HG03442 (cell line): Measurements from ENCODE around the gene PHLDA1.

Experiments
- ATAC-seq: cut with Tn5 transposase; IDR thresholded peaks from one replicate; pipeline ENCODE4 v1.9.1; 2021; ENCODE audit warnings: mild to moderate bottlenecking, moderate library complexity; ENCODE audit not compliant: unreplicated experiment

PHLDA1 gene

DNA sequence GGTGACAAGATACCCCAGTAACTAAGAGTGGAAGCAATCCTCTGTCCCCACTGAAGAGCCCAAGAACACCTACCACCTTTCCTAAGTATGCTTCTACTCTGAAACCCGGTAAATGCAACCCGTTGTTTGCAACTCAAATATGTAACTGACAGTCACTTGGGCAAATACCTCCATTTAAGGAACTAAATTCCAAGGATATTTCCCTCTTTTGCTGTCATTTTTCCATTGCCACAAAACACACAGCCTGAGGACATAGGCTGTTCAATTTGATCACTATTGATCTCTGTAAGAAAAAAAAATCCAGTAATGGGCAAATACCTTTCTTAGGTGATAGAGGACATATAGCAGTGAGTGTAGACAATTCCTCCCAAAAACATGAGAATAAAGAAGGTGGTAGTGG, 6.6 kb upstream of the PHLDA1 start:
- ATAC-seq = no peak

DNA sequence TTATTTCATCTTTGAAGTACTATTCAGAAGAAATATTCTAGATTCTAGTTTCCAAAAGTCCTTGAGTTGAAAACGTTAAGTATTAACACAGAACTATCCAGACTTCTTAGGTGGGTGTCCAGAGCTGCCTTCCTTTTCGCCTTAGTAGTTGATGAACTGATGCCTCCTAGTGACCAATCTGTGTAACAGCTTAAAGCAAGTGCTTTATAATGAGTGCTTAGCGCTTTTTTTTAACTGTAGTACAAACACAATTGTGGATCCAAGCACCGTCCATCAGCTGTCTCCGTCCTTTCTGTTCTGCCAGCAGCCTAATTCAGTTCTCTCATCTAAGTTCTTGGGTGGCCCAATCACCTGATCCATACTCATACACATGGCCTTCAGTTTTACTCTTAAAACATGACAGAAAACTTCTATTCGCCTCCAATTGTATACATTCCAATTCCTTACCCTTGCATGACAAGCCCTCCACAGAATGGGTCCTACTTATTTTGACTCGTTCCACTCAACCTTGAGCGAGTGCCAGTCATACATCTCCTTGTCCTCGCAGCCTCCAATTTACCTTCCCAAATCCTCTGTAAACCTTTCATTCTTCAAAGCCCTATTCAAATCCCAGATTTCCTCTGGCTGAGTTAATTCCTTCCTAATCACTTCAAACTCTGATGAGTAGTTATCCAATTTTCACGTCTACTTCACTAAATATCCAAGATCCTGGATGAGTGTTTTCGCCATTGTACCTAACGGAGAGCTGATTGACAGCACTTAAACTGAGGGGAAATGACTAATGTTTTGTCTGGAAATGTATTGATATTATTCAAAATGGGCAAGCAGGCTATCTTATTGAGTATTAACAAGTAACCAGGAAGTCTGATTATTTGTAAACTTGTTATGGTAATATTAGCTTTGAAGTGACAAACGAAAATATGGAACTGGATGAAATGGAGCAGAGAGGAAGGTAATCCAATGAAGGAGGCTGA, 5.8 kb upstream of the PHLDA1 start:
- peak; percentile 61 for ATAC-seq

GRCh38 chr12:76035045-76035444, 3.5 kb upstream of the PHLDA1 start:
- ATAC-seq = no peak

- no peak for ATAC-seq
These were observed 1.8 kb upstream of the PHLDA1 start for GRCh38 chr12:76033081-76034011.

- ATAC-seq = peak; percentile 18
These were observed 736 bp upstream of the PHLDA1 start for GRCh38 chr12:76032043-76032981.

- no peak for ATAC-seq
These were observed 529 bp downstream of the PHLDA1 start for GRCh38 chr12:76031081-76031413.

- ATAC-seq = peak; percentile 0
These were observed 1.1 kb downstream of the PHLDA1 start for GRCh38 chr12:76030341-76031080.

- no peak for ATAC-seq
These were observed 1.6 kb downstream of the PHLDA1 start for GRCh38 chr12:76029982-76030340.

- ATAC-seq = no peak
These were observed 2.9 kb downstream of the PHLDA1 start for GRCh38 chr12:76028571-76029277.

DNA sequence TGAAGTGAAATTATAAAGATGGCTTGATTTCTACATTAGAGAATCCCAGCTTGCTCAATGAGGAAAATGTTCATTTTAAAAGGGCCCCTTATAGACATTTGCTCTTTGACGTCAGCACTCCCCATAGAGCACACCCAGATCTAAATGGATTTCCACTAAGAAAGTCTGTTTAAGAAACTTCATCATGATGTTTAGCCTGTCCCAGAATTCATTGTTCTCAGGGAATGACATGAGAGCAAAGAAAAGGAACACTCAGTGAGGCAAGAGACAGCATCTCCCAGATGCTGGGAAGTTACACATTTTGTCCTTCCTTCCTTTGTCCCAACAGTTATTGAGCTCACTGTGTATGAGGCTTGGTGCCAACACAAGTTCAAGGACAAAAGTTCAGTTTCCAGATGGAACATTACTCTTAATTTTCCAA, 4.9 kb downstream of the PHLDA1 start:
- ATAC-seq = no peak

DNA sequence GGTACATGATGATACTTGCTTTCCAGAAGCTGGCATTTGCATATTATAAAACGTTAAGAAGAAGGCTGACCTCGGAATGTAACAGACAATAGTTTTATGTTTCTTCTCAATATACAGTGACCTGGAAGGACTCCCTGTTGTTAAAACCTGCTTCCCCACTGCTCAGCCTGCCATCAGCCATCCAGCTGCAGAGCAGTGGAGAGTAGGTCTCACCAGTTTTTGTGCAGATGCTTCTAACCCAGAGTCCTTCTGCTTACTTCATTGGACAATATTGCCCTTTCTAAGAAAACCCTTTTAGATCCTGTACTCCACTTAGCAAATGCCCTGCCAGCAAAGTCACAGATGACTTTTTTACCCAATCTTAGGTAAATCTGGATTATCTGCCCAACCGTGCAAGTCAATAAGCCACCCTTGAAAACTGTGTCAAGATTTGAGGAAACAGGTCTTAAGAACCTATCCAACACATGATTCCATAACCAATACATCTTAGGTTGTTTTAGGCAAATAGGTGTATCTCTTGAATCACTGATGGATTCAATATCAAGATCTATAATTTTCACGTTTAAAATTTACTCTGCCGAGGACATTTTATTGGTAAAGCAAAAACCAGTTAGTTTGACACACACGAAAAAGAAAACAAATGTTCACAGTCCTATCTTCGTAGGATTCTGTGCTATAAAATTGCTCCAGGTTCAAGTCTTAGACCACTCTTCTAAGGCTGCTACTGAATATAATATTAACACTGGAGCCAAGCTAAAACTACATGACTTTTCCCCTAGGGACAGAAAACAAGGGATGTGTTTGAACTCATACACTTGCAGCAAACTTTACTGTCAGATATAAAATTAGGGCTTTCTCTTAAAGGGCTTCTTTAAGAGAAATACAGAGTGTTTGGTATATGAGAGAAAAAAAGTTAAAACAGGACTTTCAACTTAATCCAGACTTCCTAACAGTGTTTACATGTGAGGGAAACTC, 5.7 kb downstream of the PHLDA1 start:
- ATAC-seq = no peak

DNA sequence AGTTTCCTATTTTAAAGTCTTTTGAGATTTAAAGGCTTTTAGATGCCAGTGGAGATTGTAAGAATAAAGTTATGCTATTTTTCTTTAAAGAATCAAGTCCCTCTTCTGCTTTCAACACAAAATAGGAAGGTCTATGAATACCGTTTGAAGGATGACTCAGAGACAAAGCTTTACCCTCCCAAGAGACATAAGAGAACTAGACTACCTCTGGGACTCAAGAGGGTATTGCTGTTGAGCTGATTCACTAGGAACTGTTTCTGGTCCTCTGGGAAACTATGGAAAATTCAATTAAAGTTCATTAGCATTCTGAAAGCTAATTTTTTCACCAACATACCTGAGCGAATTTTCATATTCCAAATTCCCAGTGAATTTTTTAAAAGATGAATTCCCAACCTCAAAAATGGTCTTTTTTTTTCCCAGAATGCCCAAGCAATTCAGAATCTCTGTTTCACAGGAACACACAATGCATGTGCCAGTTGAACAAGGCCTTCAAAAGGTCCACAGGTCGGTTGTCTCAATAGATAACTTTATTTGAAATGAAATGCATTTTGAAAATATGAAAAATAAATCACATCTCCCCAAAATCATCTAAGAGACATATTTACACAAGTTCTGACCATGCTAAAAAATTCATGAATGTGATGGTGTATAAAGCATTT, 6.5 kb downstream of the PHLDA1 start:
- peak; percentile 38 for ATAC-seq

- no peak for ATAC-seq
These were observed 7.3 kb downstream of the PHLDA1 start for GRCh38 chr12:76024102-76024781.

DNA sequence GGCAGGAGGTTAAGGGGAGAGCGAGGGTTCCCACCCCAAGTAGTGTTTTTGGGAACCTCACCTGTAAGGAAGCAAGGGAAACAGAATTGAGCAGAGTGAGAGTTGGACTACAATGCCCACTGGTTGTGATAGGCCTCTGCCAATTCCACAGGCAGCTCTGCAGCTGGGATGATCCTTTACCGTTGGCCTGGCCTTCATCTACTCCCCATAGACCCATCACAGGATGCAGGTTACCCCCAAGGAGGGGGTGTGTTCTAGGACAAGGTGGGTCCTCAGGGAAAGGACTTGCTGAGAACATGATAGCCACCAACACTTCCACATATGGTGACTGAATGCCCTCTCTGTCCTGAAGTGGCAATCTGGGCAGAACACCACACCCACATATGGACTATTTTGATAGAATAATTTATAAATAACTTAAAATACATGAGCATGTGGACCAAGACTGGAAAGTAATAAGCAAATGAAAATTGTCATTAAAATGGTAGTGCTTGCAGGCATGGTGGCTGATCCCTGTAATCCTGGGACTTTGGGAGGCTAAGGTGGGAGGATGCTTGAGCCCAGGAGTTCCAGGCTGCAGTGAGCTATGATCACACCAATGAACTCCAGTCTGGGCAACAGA, 8.4 kb downstream of the PHLDA1 start:
- ATAC-seq = no peak

GRCh38 chr12:76022506-76022905, 9.1 kb downstream of the PHLDA1 start:
- ATAC-seq = no peak
